Limb (tissue), 2 donors: ENCODE data around the gene C19orf12.

ENCODE experiments used
- DNase-seq, 2 donors: peaks; one replicate each; pipeline ENCODE4 v3.0.0-alpha.2; 2016; ENCODE audit errors: extremely low spot score in 2 of 2

Gene C19orf12

GRCh38 chr19:29664753-29665214, 50.3 kb downstream of the C19orf12 start:
- DNase-seq: no peak

GRCh38 chr19:29663861-29664752, 51.0 kb downstream of the C19orf12 start:
- DNase-seq: peak in 1 of 2 donors; percentile 43

- no peak for DNase-seq
Observed at GRCh38 chr19:29662604-29663404, 52.3 kb downstream of the C19orf12 start.

GRCh38 chr19:29662278-29662603, 52.8 kb downstream of the C19orf12 start:
- no peak for DNase-seq

- no peak for DNase-seq
Observed at GRCh38 chr19:29660835-29661234, 54.2 kb downstream of the C19orf12 start.

GRCh38 chr19:29658221-29658991, 56.7 kb downstream of the C19orf12 start:
- no peak for DNase-seq

- DNase-seq: no peak
Observed at GRCh38 chr19:29655648-29656335, 59.3 kb downstream of the C19orf12 start.

GRCh38 chr19:29653398-29653797, 61.7 kb downstream of the C19orf12 start:
- no peak for DNase-seq

GRCh38 chr19:29651622-29652394, 63.3 kb downstream of the C19orf12 start:
- DNase-seq: no peak

- no peak for DNase-seq
Observed at GRCh38 chr19:29650772-29651387, 64.2 kb downstream of the C19orf12 start.
